Placental epithelial cell (primary cell): ENCODE results near the gene ZYG11B. TPM values are rescaled to one million over a fixed set of nuclear protein-coding genes. Genes with fewer than 3 reads are reported as not detected.
A peak's percentile ranks its signal among the peaks of the same experiment; 100 is the strongest.

Experiments used
- small RNA-seq: library from RNA; depleted of rRNA; stranded (forward); fragments of <200 nt; gene quantifications from one replicate; pipeline ENCODE3, GENCODE V24; 2012
- total RNA-seq: library from RNA; depleted of rRNA; stranded (reverse); fragments of >200 nt; gene quantifications from 2 replicates; pipeline ENCODE4 v1.2.3, GENCODE V29; 2012

ZYG11B gene
- total RNA-seq: 31.4 and 54.9 TPM in 2 replicates

GRCh38 chr1:52726265-52727113 is at the start of gene ZYG11B:
Gene ZYG11B, plus strand, starts transcription at chr1:52726453. Its CDS starts 201 bp downstream, at chr1:52726654.

GRCh38 chr1:52697795-52698674 is 28.2 kb upstream of the ZYG11B start, which contains the start of gene COA7:
Gene COA7, minus strand, starts transcription at chr1:52698347. Its CDS starts 21 bp downstream, at chr1:52698326.

GRCh38 chr1:52842643-52843310 is 116.5 kb downstream of the ZYG11B start, which contains the start of gene ZYG11A:
Gene ZYG11A, plus strand, starts transcription at chr1:52842760. Its CDS starts 124 bp downstream, at chr1:52842884.

Small RNA genes within 50 kb of the gene (small RNA-seq; reads per million reads assigned to genes)
- gene RN7SL62P: not detected
- 13.8 reads per million, percentile 96 among the genes with 10 or more reads in this experiment for gene RNU2-30P
- not detected for gene RNU6-969P

Other genes starting within 250 kb of the ZYG11B start
- gene TUT4, start 173.4 kb upstream of the ZYG11B start, total RNA-seq: 42.1 and 69.1 TPM in 2 replicates
- 91.3 and 194 TPM in 2 replicates for gene GPX7, start 124.1 kb upstream of the ZYG11B start, total RNA-seq
- gene SHISAL2A, start 93.3 kb upstream of the ZYG11B start, total RNA-seq: 0.76 and 1.6 TPM in 2 replicates
- gene COA7, start 28.1 kb upstream of the ZYG11B start, total RNA-seq: 5.9 and 10.0 TPM in 2 replicates
- gene ZYG11A, start 116.3 kb downstream of the ZYG11B start, total RNA-seq: 0.76 and 2.0 TPM in 2 replicates
- gene ECHDC2, start 195.3 kb downstream of the ZYG11B start, total RNA-seq: 17.7 and 46.7 TPM in 2 replicates
- gene SCP2, start 200.8 kb downstream of the ZYG11B start, total RNA-seq: 102 and 116 TPM in 2 replicates